ENCODE data around the gene HSPE1.
"Not testable (repeated sequence)": the region's sequence is repeated elsewhere in the genome, so short reads cannot be mapped to it uniquely, and the experiment has no call there.

HSPE1 gene

GRCh38 chr2:197498937-197499593 is 1.1 kb upstream of the HSPE1 start:
- DNase-seq = peak; percentile 44 to 77

GRCh38 chr2:197500503-197501131 is 438 bp downstream of the HSPE1 start:
- DNase-seq = no peak

GRCh38 chr2:197502201-197502600 is 2.0 kb downstream of the HSPE1 start:
- no peak for DNase-seq

- DNase-seq = no peak
Measured at GRCh38 chr2:197502685-197503084, 2.5 kb downstream of the HSPE1 start.

GRCh38 chr2:197504000-197504399 is 3.8 kb downstream of the HSPE1 start:
- no peak for DNase-seq

- DNase-seq = no peak
Measured at GRCh38 chr2:197504512-197504911, 4.3 kb downstream of the HSPE1 start.

- no peak for DNase-seq
Measured at GRCh38 chr2:197506658-197507057, 6.5 kb downstream of the HSPE1 start.

- DNase-seq = no peak
Measured at GRCh38 chr2:197513915-197514314, 13.7 kb downstream of the HSPE1 start.

GRCh38 chr2:197514754-197515153 is 14.6 kb downstream of the HSPE1 start:
- DNase-seq = no peak

- no peak for DNase-seq
Measured at GRCh38 chr2:197515315-197515738, 15.1 kb downstream of the HSPE1 start.

GRCh38 chr2:197515739-197516392 is 15.7 kb downstream of the HSPE1 start, which contains the start of gene MOB4:
TSS of gene MOB4 (plus strand) at chr2:197516066. CDS start at chr2:197516087, 21 bp downstream.
- peak; percentile 97 for DNase-seq

GRCh38 chr2:197516393-197516761 is 16.2 kb downstream of the HSPE1 start:
- peak in 1 of 2 donors; percentile 8 for DNase-seq

- no peak for DNase-seq
Measured at GRCh38 chr2:197517150-197517549, 17.0 kb downstream of the HSPE1 start.

GRCh38 chr2:197538412-197538811 is 38.2 kb downstream of the HSPE1 start:
- DNase-seq = no peak

GRCh38 chr2:197539734-197540133 is 39.6 kb downstream of the HSPE1 start:
- no peak for DNase-seq

GRCh38 chr2:197543206-197543605 is 43.0 kb downstream of the HSPE1 start:
- no peak for DNase-seq

- DNase-seq = no peak
Measured at GRCh38 chr2:197547163-197547900, 47.2 kb downstream of the HSPE1 start.

GRCh38 chr2:197548582-197548981 is 48.4 kb downstream of the HSPE1 start:
- DNase-seq = no peak

GRCh38 chr2:197551260-197551659 is 51.1 kb downstream of the HSPE1 start:
- DNase-seq = not testable (repeated sequence)
